Measurements from ENCODE around the gene FASN. TPM values are rescaled to one million over a fixed set of nuclear protein-coding genes. Genes with fewer than 3 reads are reported as not detected.

FASN gene
- total and polyA plus RNA-seq, 2 of the 13 experiments (the other 11 are each of a cell fraction or from before 2014, with no cell fraction given), result 51.7 to 101 TPM

GRCh38 chr17:82051776-82052637 lies 46.0 kb downstream of the FASN start, which contains the start of the genes GPS1 and RFNG (continued):
- TF ChIP-seq NONO (IDR thresholded peaks at IDR 0.05) (no peak), NONO (CRISPR knock-in tag; conservative IDR thresholded peaks at IDR 0.05) (peak; percentile 59; the same call in 1 of the 2 replicates), ZBTB14 (CRISPR knock-in tag; IDR thresholded peaks at IDR 0.05) (no peak; the same call in 1 of the 2 replicates), ZNF460 (CRISPR knock-in tag; IDR thresholded peaks at IDR 0.05; ENCODE audit: borderline replicate concordance) (no peak), NFE2L2 (IDR thresholded peaks at IDR 0.05; ENCODE audit: low read length) (no peak), PAWR (CRISPR knock-in tag; IDR thresholded peaks at IDR 0.05; ENCODE audit: borderline replicate concordance) (no peak), ZNF180 (CRISPR knock-in tag; IDR thresholded peaks at IDR 0.05; ENCODE audit: borderline replicate concordance, low read depth) (no peak), ZNF678 (CRISPR knock-in tag; IDR thresholded peaks at IDR 0.05) (no peak), MTA1 (CRISPR knock-in tag; IDR thresholded peaks at IDR 0.05; ENCODE audit: borderline replicate concordance) (no peak), MAFK (conservative IDR thresholded peaks at IDR 0.05 in 1 of 2, IDR thresholded peaks at IDR 0.05 in 1 of 2; ENCODE audit: low read length in 2 of 2) (no peak), NFIC (IDR thresholded peaks at IDR 0.05; ENCODE audit: low read length) (no peak), NR3C1 (CRISPR knock-in tag; IDR thresholded peaks at IDR 0.05) (no peak), NPAS2 (CRISPR knock-in tag; IDR thresholded peaks at IDR 0.05; ENCODE audit: borderline replicate concordance) (no peak), TEAD3 (CRISPR knock-in tag; optimal IDR thresholded peaks at IDR 0.05; ENCODE audit: borderline replicate concordance) (no peak), SMC3 (IDR thresholded peaks at IDR 0.05; ENCODE audit: low read length) (no peak), FOXP1 (IDR thresholded peaks at IDR 0.05) (no peak), FOXP1 (CRISPR knock-in tag; IDR thresholded peaks at IDR 0.05) (no peak), ZNF253 (CRISPR knock-in tag; IDR thresholded peaks at IDR 0.05; ENCODE audit: borderline replicate concordance) (no peak), IKZF4 (CRISPR knock-in tag; IDR thresholded peaks at IDR 0.05; ENCODE audit: borderline replicate concordance, low read depth, not compliant biosample characterization) (no peak), MAFG (CRISPR knock-in tag; IDR thresholded peaks at IDR 0.05) (no peak), ZNF251 (CRISPR knock-in tag; IDR thresholded peaks at IDR 0.05) (no peak)
- TF ChIP-seq, protein P1, sequence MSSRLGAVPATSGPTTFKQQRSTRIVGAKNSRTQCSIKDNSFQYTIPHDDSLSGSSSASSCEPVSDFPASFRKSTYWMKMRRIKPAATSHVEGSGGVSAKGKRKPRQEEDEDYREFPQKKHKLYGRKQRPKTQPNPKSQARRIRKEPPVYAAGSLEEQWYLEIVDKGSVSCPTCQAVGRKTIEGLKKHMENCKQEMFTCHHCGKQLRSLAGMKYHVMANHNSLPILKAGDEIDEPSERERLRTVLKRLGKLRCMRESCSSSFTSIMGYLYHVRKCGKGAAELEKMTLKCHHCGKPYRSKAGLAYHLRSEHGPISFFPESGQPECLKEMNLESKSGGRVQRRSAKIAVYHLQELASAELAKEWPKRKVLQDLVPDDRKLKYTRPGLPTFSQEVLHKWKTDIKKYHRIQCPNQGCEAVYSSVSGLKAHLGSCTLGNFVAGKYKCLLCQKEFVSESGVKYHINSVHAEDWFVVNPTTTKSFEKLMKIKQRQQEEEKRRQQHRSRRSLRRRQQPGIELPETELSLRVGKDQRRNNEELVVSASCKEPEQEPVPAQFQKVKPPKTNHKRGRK (CRISPR knock-in tag; IDR thresholded peaks at IDR 0.05), result no peak
- TF ChIP-seq, protein P2, sequence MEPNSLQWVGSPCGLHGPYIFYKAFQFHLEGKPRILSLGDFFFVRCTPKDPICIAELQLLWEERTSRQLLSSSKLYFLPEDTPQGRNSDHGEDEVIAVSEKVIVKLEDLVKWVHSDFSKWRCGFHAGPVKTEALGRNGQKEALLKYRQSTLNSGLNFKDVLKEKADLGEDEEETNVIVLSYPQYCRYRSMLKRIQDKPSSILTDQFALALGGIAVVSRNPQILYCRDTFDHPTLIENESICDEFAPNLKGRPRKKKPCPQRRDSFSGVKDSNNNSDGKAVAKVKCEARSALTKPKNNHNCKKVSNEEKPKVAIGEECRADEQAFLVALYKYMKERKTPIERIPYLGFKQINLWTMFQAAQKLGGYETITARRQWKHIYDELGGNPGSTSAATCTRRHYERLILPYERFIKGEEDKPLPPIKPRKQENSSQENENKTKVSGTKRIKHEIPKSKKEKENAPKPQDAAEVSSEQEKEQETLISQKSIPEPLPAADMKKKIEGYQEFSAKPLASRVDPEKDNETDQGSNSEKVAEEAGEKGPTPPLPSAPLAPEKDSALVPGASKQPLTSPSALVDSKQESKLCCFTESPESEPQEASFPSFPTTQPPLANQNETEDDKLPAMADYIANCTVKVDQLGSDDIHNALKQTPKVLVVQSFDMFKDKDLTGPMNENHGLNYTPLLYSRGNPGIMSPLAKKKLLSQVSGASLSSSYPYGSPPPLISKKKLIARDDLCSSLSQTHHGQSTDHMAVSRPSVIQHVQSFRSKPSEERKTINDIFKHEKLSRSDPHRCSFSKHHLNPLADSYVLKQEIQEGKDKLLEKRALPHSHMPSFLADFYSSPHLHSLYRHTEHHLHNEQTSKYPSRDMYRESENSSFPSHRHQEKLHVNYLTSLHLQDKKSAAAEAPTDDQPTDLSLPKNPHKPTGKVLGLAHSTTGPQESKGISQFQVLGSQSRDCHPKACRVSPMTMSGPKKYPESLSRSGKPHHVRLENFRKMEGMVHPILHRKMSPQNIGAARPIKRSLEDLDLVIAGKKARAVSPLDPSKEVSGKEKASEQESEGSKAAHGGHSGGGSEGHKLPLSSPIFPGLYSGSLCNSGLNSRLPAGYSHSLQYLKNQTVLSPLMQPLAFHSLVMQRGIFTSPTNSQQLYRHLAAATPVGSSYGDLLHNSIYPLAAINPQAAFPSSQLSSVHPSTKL (CRISPR knock-in tag; IDR thresholded peaks at IDR 0.05), result no peak

All from HepG2 (cell line).